HTR-8/SVneo (cell line): Measurements from ENCODE around the gene TPPP2.
A peak's percentile ranks its signal among the peaks of the same experiment; 100 is the strongest.

Experiments used
- DNase-seq: peaks from one replicate; pipeline ENCODE4 v3.0.0; 2011; ENCODE audit warnings: low spot score, mixed read lengths; ENCODE audit not compliant: insufficient read length
- FAIRE-seq: peaks from 2 replicates; lab custom pipeline; 2011; peaks lifted over from hg19 to GRCh38; lab: Jason Lieb, UNC

Gene TPPP2

DNA sequence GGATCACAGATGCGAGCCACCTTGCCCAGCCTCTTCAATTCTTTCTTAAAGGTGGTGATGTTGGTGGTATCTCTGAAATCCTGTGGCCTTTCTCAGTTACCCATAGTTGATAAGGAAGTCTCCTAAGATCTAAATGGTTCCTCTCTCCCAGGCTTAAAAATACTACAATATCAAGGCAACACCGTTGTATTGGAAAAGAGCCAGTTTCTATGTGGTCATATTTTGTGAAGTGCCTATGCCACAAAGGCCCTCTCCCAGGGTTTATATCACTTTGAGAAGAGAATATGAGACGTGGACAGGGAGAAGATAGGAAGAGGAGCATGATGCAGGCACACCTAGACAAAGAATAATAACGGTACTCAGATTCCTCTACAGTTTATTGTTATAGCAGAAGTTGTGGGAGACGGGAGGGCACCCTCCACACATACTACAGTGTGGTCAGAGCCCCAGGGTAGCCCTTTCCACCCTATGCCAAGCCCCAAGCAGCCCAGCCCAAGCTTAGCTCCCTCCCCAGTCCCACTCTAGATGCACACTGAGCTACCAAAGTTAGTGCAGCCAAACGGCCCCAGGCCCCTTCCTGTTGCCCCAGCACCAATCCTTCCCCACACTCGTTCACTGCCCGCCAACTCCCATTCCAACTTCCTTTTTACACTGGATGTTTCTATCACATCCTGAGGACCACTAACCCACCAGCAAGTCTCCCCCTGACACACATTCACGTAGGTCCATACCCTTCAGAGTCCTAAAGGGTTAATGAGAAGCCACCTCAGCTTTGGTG is 13.4 kb upstream of the TPPP2 start:
- DNase-seq, result no peak
- no peak for FAIRE-seq

DNA sequence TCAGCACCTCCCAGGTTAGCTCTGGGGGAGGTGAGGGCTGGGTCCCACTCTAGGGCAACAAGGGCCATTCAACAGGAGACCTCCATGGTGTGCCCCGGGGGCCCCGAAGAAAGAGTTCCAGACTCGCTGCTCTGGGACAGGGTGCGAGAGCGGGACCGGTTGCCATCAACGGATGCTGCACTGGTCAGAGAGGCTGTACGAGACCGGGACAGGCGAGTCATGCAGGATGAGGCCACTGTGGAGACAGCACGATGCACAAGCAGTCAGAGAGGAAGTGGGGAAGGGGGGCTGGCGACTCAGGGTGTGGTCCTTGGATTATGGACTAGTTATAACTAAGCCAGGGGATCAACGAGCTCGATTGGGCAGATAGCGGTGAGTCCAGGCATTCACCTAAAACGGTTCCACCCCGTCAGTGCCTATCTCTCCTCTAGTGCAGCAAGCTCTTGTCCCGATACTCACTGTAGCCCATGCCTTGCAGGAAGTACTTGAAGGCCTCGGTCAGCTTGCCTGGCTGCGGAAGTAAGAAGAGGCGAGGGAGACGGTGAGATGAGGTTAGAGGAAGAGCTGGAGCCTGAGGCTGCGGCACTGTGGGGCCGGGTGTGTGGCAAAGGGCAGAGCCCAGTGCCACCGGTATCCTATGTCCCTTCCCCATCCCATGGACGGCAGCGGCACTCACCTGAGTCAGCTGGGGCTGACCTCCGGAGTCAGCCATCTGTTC is 12.3 kb upstream of the TPPP2 start:
- no peak for FAIRE-seq
- no peak for DNase-seq

DNA sequence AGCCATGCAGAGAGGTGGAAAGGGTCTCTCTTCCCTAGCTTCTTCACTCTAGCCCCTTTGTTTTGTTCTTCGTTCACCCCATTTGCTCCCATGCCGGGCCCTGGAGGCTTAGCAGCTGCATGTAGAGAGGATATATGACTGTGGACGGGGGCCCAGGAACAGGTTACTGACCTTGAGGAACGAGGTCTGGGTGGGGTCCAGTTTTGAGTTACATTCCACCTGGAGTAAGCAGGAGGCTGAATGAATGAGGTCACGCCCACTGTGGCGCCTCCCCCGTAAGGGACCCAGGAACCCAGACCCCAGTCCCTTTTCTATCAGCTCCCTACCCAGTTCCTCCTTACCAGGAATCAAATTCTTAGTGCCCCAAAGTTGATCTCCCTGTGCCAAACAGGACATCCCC is 11.7 kb upstream of the TPPP2 start:
- FAIRE-seq, result no peak

DNA sequence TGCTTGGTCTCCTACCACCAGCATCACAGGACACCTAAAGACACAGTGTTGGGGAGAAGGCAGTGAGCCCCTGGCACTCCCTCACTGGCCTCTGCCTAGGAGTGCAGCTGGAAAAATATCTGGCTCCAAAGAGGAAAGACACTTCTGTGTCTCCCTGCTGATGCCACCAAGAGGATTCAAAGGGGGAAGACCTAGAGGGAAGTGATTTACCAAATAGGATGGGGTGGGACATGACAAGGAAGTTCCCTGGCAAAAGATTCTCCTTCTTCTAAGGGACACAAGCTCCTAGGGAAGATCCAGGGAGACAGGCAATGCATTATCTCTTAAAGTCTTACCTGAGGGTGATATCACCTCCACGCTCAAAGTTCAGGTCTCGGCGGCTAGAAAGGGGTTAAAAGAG is 11.2 kb upstream of the TPPP2 start:
- no peak for FAIRE-seq

More for the DNA sequence above, 11.7 kb upstream of the TPPP2 start:
- no peak for DNase-seq

DNA sequence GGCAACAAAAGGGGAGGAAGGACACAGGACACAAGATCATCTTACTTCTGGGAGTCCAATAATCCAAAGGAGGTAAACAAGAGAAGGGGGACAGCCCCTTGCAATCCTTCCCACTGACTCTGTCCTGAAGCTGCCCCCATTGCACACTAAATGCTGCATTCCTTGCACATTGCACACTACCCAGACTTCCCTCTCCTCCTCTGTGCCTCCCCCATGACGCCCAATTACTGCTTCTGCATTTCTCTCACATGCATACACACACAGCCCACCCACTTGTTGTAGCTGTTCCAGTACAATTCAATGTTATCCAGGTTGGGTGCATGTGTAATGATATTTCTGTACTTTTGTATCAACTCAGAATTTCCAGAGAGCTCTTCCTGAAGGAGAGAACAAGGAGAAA is 10.7 kb upstream of the TPPP2 start:
- DNase-seq (no peak), FAIRE-seq (no peak)

More for the DNA sequence above, 11.2 kb upstream of the TPPP2 start:
- DNase-seq, result no peak

DNA sequence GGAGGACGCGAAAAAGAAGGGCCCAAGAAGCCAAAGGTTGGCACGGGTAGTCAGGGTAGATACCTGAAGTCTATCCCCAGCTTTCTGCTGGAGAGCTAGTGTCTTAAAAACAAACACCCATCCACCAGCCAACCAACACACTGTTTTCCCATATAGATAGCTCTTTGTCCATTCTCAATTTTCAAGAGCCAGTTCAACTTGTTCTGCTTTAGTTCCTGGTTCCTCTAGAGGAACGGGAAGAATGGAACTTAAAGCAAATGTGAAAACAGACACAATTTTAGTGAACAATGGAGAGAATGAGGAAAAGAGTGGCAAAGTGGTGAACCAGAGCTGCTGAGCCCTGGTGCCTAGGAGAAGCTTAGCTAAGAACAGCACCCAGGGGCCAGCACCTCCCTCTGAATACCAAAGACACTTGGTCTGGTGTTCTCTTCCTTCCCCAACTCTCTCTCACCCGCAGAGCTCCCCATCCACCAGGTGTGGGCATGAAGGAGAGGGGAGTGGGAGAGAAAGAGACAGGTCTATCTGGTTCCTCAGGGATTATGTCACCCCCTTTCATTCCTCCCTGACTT is 9.0 kb upstream of the TPPP2 start:
- DNase-seq, result no peak
- no peak for FAIRE-seq

DNA sequence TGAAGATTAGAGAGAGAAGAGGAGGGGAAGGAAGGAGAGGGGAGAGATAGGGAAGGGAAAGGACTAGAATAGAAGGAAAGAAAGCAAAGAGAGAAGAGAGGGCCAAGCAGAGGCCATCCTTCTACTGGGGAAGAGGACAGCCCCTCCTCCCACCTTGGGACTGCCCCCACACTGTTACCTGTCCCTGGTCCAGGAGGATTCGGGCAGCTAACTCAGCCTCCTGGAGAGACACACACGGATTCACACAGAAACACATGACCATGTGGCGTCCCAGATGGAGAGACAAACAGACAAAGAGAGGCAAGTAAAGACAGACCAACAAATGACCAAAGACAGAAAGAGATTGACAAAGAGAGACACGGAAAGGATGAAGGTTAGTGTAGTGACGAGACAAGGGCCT is 7.3 kb upstream of the TPPP2 start:
- DNase-seq (no peak), FAIRE-seq (no peak)

DNA sequence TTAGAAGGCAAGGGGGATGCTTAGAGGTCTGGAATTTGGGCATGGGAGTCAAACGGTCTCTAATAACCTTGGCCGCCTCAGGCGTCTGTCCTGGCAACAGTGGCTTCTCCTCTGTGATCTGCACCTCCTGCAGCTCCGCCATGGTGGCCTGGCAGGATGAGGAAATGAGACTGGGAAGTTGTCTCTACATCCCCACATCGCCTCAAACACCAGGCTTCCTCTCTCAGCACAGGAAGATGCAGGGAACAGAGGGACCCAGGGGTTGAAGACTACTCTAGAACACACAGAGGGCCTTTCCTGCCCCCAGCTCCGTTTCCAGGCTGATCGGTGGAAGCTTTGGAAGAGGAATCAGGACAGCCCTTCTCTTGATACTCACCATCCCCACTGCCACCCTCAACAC is 6.8 kb upstream of the TPPP2 start:
- no peak for FAIRE-seq
- DNase-seq, result no peak

DNA sequence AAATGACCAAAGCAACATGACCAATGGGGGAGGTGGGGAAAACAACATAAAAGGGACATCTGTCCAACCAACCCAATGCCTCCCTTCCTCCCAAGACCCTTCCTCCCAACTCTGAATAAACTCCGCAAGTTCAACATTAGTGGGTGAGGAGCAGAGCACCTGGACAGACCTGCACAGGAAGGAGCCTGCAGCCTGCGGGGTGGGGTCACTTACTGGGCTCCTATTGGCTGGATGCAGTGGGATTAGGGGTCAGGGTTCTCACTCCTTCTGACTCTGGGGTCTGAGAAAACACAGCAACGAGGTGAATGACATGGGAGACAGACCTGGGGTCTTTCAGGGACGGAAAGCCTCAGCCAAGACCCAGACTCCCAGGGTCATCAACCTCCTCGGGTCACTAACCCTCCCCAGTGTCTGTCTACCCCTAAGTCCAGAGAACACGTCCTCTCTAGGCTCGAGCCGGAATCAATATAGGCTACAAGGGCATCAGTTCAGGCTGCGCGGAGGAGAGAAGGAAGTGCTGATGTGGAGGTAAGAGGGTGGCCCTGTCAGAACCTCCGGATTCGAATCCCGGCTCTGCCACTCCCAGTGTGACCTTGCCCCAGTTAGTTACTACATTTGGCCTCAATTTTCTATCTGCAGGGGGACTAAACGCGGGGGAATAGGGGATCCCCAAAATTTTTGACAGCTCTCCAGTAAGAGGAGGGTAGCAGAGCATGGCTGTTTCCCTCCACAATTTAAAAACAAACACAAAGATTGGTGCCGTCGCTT is 6.0 kb upstream of the TPPP2 start:
- no peak for DNase-seq
- FAIRE-seq, result no peak

DNA sequence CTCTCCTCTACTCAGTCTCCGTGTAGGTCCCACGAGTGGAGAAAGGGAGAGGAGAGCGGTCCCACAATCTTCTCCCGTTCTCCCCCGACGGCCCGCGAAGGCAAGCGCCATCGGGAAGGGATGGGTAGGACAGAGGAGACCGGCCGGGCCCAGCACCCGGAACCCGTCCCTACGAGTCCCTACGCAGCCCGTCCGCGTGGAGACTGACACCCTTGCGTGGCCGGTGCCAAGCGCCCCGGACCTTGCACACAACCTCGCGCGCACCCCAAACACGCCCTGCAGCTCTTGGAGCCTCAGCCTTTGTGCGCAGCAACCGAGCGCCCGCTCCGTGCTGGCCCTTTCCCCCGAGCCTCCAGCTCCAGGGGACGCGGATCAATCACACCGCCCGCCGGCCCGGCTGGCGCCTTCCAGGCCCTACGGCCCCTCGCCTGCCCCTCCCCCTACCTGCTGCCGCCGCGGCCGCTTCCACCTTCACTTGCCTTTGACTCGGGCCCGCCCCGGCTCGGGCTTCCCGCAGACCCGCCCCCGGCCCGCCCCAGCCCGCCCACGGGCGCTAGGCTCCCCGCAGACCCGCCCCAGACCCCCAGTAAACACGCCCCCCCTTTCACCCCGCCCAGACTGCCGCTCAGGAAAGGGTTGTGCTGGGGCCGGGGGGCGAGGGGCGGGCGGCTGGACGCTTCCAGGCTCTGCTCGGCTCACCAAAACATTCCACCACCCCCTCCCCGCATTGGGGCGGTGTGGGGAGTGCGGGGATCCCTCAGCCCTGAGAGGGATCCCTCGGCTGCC is 5.2 kb upstream of the TPPP2 start, which contains the start of gene NDRG2:
Gene NDRG2 (minus strand): TSS at position 477 of the 786 bp plus-strand sequence. CDS start 1,746 bp downstream, outside the sequence.
- DNase-seq (peak; percentile 63), FAIRE-seq (no peak)

DNA sequence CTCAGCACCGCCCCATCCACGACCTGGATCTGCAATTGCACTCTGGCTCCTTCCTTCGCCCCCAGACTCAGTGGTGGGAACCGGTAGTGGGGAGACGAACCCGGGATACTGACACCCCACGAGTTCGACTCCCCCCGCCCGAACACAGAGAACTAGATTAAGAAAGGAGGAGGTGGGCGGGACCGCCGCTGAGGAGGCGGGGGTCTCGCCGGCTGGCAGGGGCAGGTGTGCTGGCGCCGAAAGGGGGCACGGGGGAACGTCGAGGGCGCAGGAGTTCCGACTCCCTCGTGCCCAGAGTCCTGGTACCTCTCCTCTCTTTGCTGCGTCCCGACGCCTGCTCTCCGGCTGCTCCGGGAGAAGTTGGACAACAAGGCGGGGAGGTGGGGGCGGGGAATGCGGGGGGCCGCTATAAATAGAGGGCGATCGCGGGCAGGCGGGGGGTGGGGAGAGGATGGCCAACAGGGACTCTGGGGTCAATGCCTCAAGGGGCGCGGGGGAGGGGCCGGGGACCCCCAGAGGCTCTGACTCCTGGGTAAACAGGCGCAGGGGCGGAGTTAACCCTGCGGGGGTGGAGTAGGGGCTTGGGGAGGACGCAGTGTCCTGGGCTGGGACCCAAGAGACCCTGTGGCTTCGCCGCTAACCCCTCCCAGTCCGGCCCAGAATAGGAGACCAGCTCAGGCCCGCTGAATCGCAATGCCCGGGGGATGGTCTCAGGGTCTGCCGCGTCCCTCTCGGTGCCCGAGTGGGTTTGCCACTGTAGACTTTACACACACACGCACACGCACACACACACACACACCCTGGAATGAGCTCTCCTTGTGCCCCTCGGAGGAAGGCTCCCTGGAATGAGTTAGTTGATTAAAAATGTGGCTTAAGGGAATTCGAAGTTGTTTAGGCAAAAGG is 4.4 kb upstream of the TPPP2 start:
- no peak for FAIRE-seq
- DNase-seq, result no peak

DNA sequence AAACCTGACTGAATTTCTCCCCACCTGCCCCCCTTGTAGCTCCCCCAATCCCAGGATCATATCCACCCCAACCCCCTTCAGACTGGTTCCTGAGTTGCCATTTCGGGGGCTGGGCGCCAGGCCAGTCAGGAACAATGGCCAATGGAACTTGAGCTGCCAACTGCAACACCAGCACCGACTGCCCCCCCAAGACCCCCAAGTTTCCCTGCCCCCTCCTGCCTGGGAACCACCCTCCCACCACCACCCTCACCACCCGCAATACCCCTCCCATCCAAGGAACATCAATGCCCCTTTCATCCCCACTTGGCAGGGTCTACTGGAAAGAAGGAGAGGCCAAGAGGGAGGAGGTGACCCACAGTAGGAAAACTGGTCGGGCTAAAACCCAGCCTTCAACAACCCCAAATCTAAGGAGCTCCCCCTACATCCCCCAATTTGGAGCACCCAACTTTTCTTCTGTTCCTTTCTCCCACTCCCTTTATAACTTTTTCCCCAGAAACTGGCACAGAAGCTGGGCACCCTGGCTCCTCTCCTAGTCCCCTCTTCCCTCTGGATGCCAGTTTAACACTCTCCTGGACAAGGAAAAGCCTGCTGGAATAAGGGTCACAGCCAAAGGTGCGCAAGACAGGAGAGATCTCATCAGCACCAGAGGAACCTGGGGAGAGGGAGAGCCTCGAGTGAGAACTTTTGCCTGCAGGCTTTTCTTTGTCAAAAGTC is 3.6 kb upstream of the TPPP2 start:
- FAIRE-seq (no peak), DNase-seq (no peak)

DNA sequence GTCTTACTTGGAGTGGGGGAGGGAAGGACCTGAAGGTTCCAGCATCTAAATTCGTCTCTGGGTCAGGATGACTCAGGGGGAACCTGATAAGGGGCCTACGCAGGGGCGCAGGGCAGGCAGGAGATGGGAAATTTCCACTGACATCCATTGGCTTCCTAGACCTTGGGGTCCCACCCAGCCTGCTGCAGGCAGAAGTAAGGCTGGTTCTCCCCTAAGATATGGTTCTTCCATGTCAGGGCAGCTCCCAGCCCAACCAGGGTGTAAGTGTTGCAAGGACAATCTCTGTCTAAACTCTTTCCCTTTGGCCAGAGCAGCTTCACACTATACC is 3.1 kb upstream of the TPPP2 start:
- DNase-seq, result no peak
- FAIRE-seq, result no peak

DNA sequence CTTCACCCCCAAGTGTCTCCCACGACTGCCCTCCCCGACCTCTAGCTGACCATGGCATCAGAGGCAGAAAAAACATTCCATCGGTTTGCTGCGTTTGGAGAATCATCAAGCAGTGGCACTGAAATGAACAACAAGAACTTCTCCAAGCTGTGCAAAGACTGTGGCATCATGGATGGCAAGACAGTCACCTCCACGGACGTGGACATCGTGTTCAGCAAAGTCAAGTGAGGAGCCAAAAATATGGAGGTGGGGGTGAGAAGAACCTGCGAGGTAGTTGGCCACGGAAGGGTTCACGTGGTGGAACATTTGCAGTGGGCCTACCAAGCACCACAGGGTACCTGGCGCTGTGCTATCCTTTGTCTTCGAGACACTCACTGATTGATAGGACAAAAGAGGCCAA is 514 bp downstream of the TPPP2 start:
- DNase-seq, result no peak
- FAIRE-seq, result no peak

DNA sequence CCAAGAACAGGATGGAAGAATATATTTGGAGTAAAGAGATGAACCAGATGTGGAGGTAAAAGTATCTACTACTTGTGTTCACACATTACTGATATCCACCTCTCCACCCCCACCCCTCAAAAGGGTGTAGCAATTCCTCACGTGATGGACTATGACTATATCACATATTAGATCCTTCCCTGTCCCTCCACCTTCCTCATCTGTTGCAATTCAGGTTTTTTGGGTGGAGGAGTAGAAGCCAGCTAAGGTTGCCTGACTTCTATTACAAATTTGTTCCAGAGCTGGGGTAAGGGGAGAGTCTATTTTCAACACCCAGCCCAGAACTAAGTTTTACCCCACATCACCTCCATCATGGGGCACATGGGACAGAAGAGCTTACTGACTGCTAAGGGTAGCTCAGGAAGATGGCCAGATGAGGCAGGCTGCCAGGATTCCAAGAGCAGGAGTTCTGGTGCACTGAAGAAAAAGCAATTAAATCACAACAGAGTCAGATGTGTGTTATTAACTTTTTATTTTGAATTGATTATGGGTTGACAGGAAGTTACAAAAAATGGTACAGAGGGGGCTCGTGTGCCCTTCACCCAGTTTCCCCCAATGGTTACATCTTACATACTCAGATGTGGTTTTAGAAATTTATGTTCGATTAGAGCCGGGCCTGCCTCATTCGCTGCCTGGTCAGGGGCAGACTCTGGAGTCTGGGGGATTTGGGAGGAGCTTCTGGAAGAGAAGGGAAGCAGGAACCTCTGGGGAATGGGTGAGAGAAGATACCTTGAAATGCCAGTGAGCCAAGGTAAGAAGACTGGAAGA is 2.5 kb downstream of the TPPP2 start:
- no peak for FAIRE-seq

DNA sequence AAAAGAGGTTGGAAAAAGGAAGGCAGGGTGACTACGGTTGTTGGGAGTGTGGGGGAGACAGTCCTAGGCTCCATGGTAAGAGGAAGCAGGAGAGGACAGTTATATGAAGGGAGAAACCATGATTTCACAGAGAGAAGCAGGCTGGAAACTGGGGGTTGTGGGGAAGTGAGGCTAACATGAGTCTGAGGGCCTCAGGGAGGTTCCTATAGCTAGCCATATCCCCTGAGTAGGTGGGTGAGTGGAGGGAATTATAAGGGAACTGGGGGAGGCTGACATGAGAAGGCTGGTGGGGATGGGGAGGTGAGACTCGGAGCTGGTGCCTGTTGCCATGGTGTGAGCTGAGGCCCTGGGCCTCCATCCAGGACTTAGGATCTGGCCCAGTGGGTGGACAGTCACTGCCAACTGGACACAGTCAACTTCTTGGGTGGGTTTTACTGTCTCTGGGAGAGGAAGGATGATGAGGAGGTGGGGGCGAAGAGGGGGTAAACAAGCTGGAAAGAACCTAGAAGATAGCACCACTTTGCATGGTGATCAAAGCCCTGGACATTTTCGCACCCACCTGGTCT is 3.2 kb downstream of the TPPP2 start:
- FAIRE-seq, result no peak
- DNase-seq, result no peak

More for the DNA sequence above, 2.5 kb downstream of the TPPP2 start:
- no peak for DNase-seq

DNA sequence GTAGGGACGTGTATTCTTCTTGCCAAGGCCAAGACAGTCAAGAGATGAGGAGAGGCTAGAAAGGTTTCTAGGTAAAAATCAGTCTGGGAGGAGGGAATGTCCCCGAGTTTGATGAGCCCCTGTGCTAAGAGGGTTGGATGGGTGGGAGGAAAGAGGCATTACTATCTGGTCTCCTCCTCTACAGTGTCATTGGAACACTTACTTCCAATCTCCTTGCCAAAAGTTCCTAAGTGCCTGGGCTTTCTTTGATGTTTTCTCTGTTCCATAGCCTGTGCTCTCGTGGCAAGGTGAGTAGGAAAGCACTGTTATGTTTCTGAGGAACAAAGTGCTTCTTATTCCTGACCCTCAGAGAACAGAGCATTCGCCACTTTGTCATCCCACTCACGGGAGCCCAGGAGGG is 4.7 kb downstream of the TPPP2 start, which contains the start of gene RNASE13:
Gene RNASE13 (minus strand): TSS at position 101 of the 400 bp plus-strand sequence. CDS start 519 bp downstream, outside the sequence.
- DNase-seq (no peak), FAIRE-seq (no peak)
